Measurements from ENCODE around the gene THEMIS.

DNA sequence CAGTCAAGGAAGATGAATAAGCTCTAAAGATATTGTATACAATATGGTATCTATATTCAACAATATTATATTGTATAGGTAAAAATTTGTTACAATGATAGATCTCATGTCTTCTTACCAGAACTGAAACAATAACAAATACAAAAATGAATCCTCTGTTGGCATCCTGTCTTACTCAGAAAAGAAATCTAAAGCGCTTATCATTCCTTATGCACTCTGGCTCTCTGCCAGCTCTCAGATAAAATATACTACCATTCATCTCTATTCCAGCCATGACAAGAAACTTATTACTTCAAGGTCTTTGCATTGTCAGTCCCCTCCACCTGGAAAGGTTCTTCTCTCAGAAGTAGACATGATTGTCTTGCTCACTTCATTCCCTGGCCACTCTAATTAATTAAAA, 138.6 kb downstream of the THEMIS start:
- no peak for TF ChIP-seq POLR2AphosphoS5 (IDR thresholded peaks at IDR 0.05)
- TF ChIP-seq POLR2A (IDR thresholded peaks at IDR 0.05) = no peak
- TF ChIP-seq, protein P1, sequence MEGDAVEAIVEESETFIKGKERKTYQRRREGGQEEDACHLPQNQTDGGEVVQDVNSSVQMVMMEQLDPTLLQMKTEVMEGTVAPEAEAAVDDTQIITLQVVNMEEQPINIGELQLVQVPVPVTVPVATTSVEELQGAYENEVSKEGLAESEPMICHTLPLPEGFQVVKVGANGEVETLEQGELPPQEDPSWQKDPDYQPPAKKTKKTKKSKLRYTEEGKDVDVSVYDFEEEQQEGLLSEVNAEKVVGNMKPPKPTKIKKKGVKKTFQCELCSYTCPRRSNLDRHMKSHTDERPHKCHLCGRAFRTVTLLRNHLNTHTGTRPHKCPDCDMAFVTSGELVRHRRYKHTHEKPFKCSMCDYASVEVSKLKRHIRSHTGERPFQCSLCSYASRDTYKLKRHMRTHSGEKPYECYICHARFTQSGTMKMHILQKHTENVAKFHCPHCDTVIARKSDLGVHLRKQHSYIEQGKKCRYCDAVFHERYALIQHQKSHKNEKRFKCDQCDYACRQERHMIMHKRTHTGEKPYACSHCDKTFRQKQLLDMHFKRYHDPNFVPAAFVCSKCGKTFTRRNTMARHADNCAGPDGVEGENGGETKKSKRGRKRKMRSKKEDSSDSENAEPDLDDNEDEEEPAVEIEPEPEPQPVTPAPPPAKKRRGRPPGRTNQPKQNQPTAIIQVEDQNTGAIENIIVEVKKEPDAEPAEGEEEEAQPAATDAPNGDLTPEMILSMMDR (IDR thresholded peaks at IDR 0.05 in 8 of 11, conservative IDR thresholded peaks at IDR 0.05 in 3 of 11) = no peak

Measured in spleen (tissue), 7 donors.